Neural progenitor cell (in vitro differentiated cells): ENCODE results near the gene CTNNA3. TPM values are rescaled to one million over a fixed set of nuclear protein-coding genes. Genes with fewer than 3 reads are reported as not detected.
"Not testable (repeated sequence)": the region's sequence is repeated elsewhere in the genome, so short reads cannot be mapped to it uniquely, and the experiment has no call there.

Experiments
- DNase-seq: peaks from one replicate; pipeline ENCODE4 v3.0.0-alpha.2; 2016; ENCODE audit warnings: low spot score
- H2AFZ ChIP-seq: fragments of 200-600 bp; sonication (generic); replicated peaks from 2 replicates; pipeline ENCODE4 v1.6.1; 2016; ENCODE audit warnings: antibody characterized with exemption
- H3F3A ChIP-seq: fragments of 200-600 bp; sonication (generic); 2 replicates; pipeline ENCODE4 v1.6.1; 2016; ENCODE audit warnings: antibody characterized with exemption, low read depth
- H3K27ac ChIP-seq: fragments of 200-600 bp; sonication (generic); 2 replicates; pipeline ENCODE4 v1.5.1; 2016; ENCODE audit warnings: mild to moderate bottlenecking
- H3K27me3 ChIP-seq: fragments of 200-600 bp; sonication (generic); 2 replicates; pipeline ENCODE4 v1.6.1; 2016; ENCODE audit warnings: mild to moderate bottlenecking, moderate library complexity
- H3K36me3 ChIP-seq: fragments of 200-600 bp; sonication (generic); 2 replicates; pipeline ENCODE4 v1.5.1; 2016
- H3K4me1 ChIP-seq: fragments of 200-600 bp; sonication (generic); 2 replicates; pipeline ENCODE4 v1.6.1; 2016; ENCODE audit warnings: mixed run types
- H3K4me2 ChIP-seq: fragments of 200-600 bp; sonication (generic); 2 replicates; pipeline ENCODE4 v1.6.1; 2016
- H3K4me3 ChIP-seq: fragments of 200-600 bp; sonication (generic); 2 replicates; pipeline ENCODE4 v1.5.1; 2016
- H3K79me2 ChIP-seq: fragments of 200-600 bp; sonication (generic); 2 replicates; pipeline ENCODE4 v1.6.1; 2016; ENCODE audit warnings: low read depth
- H3K9ac ChIP-seq: fragments of 200-600 bp; sonication (generic); 2 replicates; pipeline ENCODE4 v1.6.1; 2016
- H3K9me3 ChIP-seq: fragments of 200-600 bp; sonication (generic); 2 replicates; pipeline ENCODE4 v1.5.1; 2016; ENCODE audit warnings: low read depth
- H4K20me1 ChIP-seq: fragments of 200-600 bp; sonication (generic); 2 replicates; pipeline ENCODE4 v1.6.1; 2016; ENCODE audit warnings: low read depth
- H3K27ac Mint-ChIP-seq: 3 replicates; pipeline ENCODE4 v1.8.0; 2021; ENCODE audit warnings: mixed read lengths
- H3K27me3 Mint-ChIP-seq: 2 replicates; pipeline ENCODE4 v1.8.0; 2022; ENCODE audit warnings: low read depth, mild to moderate bottlenecking, inconsistent platforms, moderate library complexity, mixed read lengths; ENCODE audit not compliant: insufficient read depth
- H3K36me3 Mint-ChIP-seq: 3 replicates; pipeline ENCODE4 v1.8.0; 2021; ENCODE audit warnings: mixed read lengths
- H3K4me1 Mint-ChIP-seq: 3 replicates; pipeline ENCODE4 v1.8.0; 2021; ENCODE audit warnings: mixed read lengths
- H3K4me3 Mint-ChIP-seq: 3 replicates; pipeline ENCODE4 v1.8.0; 2021; ENCODE audit warnings: mild to moderate bottlenecking, moderate library complexity, mixed read lengths
- H3K9me3 Mint-ChIP-seq: 3 replicates; pipeline ENCODE4 v1.8.0; 2020; ENCODE audit warnings: mixed read lengths
- CTCF ChIP-seq: fragments of 200-600 bp; sonication (generic); IDR thresholded peaks from 2 replicates; pipeline ENCODE4 v1.5.1; 2017; ENCODE audit warnings: antibody characterized with exemption, mild to moderate bottlenecking
- EZH2 ChIP-seq: fragments of 200-600 bp; sonication (generic); IDR thresholded peaks from 2 replicates; pipeline ENCODE4 v1.6.1; 2017; ENCODE audit warnings: antibody characterized with exemption, mild to moderate bottlenecking, moderate library complexity
- EZH2phosphoT487 ChIP-seq: fragments of 200-600 bp; sonication (generic); IDR thresholded peaks from 2 replicates; pipeline ENCODE4 v1.6.1; 2017; ENCODE audit warnings: antibody characterized with exemption
- total RNA-seq: library from RNA; depleted of rRNA; stranded (reverse); fragments of >200 nt; gene quantifications from 2 replicates; pipeline ENCODE4 v1.2.3, GENCODE V29; 2015; ENCODE audit warnings: low replicate concordance

CTNNA3 gene
- total RNA-seq, 1 donor from 2014 or later = 12.9 TPM

- H3K4me1 ChIP-seq = no peaks in the 10 kb centered on the region
- DNase-seq = no peak
- H3K9ac ChIP-seq = no peak overlapping the region
- H3K9me3 ChIP-seq = no peaks in the 10 kb centered on the region
- H3K79me2 ChIP-seq = no peaks in the 10 kb centered on the region
- Mint-ChIP-seq H3K36me3 (no peaks in the 10 kb centered on the region), H3K27me3 (peaks cover 2% of the 10 kb centered on the region), H3K9me3 (peaks cover 13% of the 10 kb centered on the region), H3K4me3 (no peak overlapping the region), H3K27ac (no peak overlapping the region), H3K4me1 (no peaks in the 10 kb centered on the region)
- no peaks in the 10 kb centered on the region for H4K20me1 ChIP-seq
- H3K27me3 ChIP-seq = no peaks in the 10 kb centered on the region
- no peak overlapping the region for H3K4me3 ChIP-seq
- no peak overlapping the region for H2AFZ ChIP-seq
- H3F3A ChIP-seq = no peaks in the 10 kb centered on the region
- H3K27ac ChIP-seq = no peak overlapping the region
- H3K4me2 ChIP-seq = no peak overlapping the region
- TF ChIP-seq CTCF (no peak), EZH2phosphoT487 (no peak), EZH2 (no peak)
- no peaks in the 10 kb centered on the region for H3K36me3 ChIP-seq
These were observed 473.1 kb downstream of the CTNNA3 start for GRCh38 chr10:67222934-67223333.

- Histone ChIP-seq H3K9me3 (no peaks in the 10 kb centered on the region), H4K20me1 (no peaks in the 10 kb centered on the region), H3K4me2 (no peak overlapping the region), H3K36me3 (no peaks in the 10 kb centered on the region), H3K79me2 (no peaks in the 10 kb centered on the region), H3K27me3 (no peaks in the 10 kb centered on the region), H2AFZ (no peak overlapping the region), H3F3A (no peaks in the 10 kb centered on the region), H3K9ac (no peak overlapping the region), H3K4me3 (no peak overlapping the region), H3K27ac (no peak overlapping the region), H3K4me1 (no peaks in the 10 kb centered on the region)
- peaks cover 8% of the 10 kb centered on the region for H3K9me3 Mint-ChIP-seq
- no peak for TF ChIP-seq CTCF
- no peak for TF ChIP-seq EZH2
- no peak for TF ChIP-seq EZH2phosphoT487
- no peaks in the 10 kb centered on the region for H3K4me1 Mint-ChIP-seq
- no peak overlapping the region for H3K27ac Mint-ChIP-seq
- H3K4me3 Mint-ChIP-seq = no peak overlapping the region
- H3K36me3 Mint-ChIP-seq = no peaks in the 10 kb centered on the region
- DNase-seq = no peak
- H3K27me3 Mint-ChIP-seq = peaks cover under 1% of the 10 kb centered on the region
These were observed 474.0 kb downstream of the CTNNA3 start for GRCh38 chr10:67221939-67222494.

GRCh38 chr10:67211680-67212079 is 484.3 kb downstream of the CTNNA3 start:
- Histone ChIP-seq H3K9me3 (no peaks in the 10 kb centered on the region), H3K9ac (no peak overlapping the region), H3K4me2 (no peak overlapping the region), H3K4me3 (no peak overlapping the region), H3F3A (no peaks in the 10 kb centered on the region), H3K27ac (no peak overlapping the region), H4K20me1 (no peaks in the 10 kb centered on the region), H2AFZ (no peak overlapping the region), H3K36me3 (no peaks in the 10 kb centered on the region), H3K4me1 (no peaks in the 10 kb centered on the region), H3K79me2 (no peaks in the 10 kb centered on the region), H3K27me3 (no peaks in the 10 kb centered on the region)
- H3K27me3 Mint-ChIP-seq = no peaks in the 10 kb centered on the region
- H3K4me1 Mint-ChIP-seq = no peaks in the 10 kb centered on the region
- H3K27ac Mint-ChIP-seq = no peak overlapping the region
- H3K4me3 Mint-ChIP-seq = no peak overlapping the region
- TF ChIP-seq CTCF = no peak
- TF ChIP-seq EZH2phosphoT487 = no peak
- TF ChIP-seq EZH2 = no peak
- DNase-seq = no peak
- H3K9me3 Mint-ChIP-seq = no peaks in the 10 kb centered on the region
- no peaks in the 10 kb centered on the region for H3K36me3 Mint-ChIP-seq

GRCh38 chr10:67207923-67208322 is 488.1 kb downstream of the CTNNA3 start:
- not testable (repeated sequence) for H3F3A ChIP-seq, H3K27ac ChIP-seq, H3K4me2 ChIP-seq, H4K20me1 ChIP-seq, H3K9me3 Mint-ChIP-seq, H3K4me1 ChIP-seq, H3K36me3 ChIP-seq, H3K79me2 ChIP-seq, H3K4me3 Mint-ChIP-seq, H3K27me3 Mint-ChIP-seq, H3K27me3 ChIP-seq, H3K9me3 ChIP-seq, H3K4me1 Mint-ChIP-seq, H3K27ac Mint-ChIP-seq, DNase-seq, H3K9ac ChIP-seq, H3K4me3 ChIP-seq, H2AFZ ChIP-seq, H3K36me3 Mint-ChIP-seq
